HG02981 (cell line): ENCODE results near the gene TPGS2.
"Not testable (repeated sequence)": the region's sequence is repeated elsewhere in the genome, so short reads cannot be mapped to it uniquely, and the experiment has no call there.

ENCODE experiments used
- ATAC-seq: cut with Tn5 transposase; IDR thresholded peaks from one replicate; pipeline ENCODE4 v1.9.1; 2021; ENCODE audit warnings: mild to moderate bottlenecking, moderate library complexity; ENCODE audit not compliant: unreplicated experiment

TPGS2 gene

GRCh38 chr18:36826556-36826955 lies 2.2 kb downstream of the TPGS2 start:
- no peak for ATAC-seq

GRCh38 chr18:36825526-36825925 lies 3.3 kb downstream of the TPGS2 start:
- no peak for ATAC-seq

- no peak for ATAC-seq
Measured at GRCh38 chr18:36821681-36822080, 7.1 kb downstream of the TPGS2 start.

- ATAC-seq = no peak
Measured at GRCh38 chr18:36819621-36820020, 9.2 kb downstream of the TPGS2 start.

- no peak for ATAC-seq
Measured at GRCh38 chr18:36818652-36819051, 10.2 kb downstream of the TPGS2 start.

GRCh38 chr18:36817039-36817438 lies 11.8 kb downstream of the TPGS2 start:
- no peak for ATAC-seq

- ATAC-seq = not testable (repeated sequence)
Measured at GRCh38 chr18:36816096-36816495, 12.7 kb downstream of the TPGS2 start.

GRCh38 chr18:36814994-36815393 lies 13.8 kb downstream of the TPGS2 start:
- no peak for ATAC-seq

- no peak for ATAC-seq
Measured at GRCh38 chr18:36813824-36814223, 15.0 kb downstream of the TPGS2 start.

- ATAC-seq = no peak
Measured at GRCh38 chr18:36813101-36813775, 15.6 kb downstream of the TPGS2 start.

GRCh38 chr18:36812678-36813077 lies 16.1 kb downstream of the TPGS2 start:
- ATAC-seq = no peak

GRCh38 chr18:36811955-36812354 lies 16.8 kb downstream of the TPGS2 start:
- no peak for ATAC-seq

GRCh38 chr18:36811430-36811829 lies 17.4 kb downstream of the TPGS2 start:
- no peak for ATAC-seq

- peak; percentile 97 for ATAC-seq
Measured at GRCh38 chr18:36809590-36810381, 19.0 kb downstream of the TPGS2 start.

- no peak for ATAC-seq
Measured at GRCh38 chr18:36808681-36809080, 20.1 kb downstream of the TPGS2 start.

- ATAC-seq = no peak
Measured at GRCh38 chr18:36805105-36805504, 23.7 kb downstream of the TPGS2 start.

GRCh38 chr18:36798738-36799473 lies 29.9 kb downstream of the TPGS2 start:
- no peak for ATAC-seq

GRCh38 chr18:36792634-36793283 lies 36.0 kb downstream of the TPGS2 start:
- ATAC-seq = no peak

GRCh38 chr18:36786686-36787085 lies 42.1 kb downstream of the TPGS2 start:
- ATAC-seq = no peak

- ATAC-seq = no peak
Measured at GRCh38 chr18:36783792-36784191, 45.0 kb downstream of the TPGS2 start.

- no peak for ATAC-seq
Measured at GRCh38 chr18:36782710-36783109, 46.1 kb downstream of the TPGS2 start.
